ENCODE results near the gene DMKN.

Gene DMKN

DNA sequence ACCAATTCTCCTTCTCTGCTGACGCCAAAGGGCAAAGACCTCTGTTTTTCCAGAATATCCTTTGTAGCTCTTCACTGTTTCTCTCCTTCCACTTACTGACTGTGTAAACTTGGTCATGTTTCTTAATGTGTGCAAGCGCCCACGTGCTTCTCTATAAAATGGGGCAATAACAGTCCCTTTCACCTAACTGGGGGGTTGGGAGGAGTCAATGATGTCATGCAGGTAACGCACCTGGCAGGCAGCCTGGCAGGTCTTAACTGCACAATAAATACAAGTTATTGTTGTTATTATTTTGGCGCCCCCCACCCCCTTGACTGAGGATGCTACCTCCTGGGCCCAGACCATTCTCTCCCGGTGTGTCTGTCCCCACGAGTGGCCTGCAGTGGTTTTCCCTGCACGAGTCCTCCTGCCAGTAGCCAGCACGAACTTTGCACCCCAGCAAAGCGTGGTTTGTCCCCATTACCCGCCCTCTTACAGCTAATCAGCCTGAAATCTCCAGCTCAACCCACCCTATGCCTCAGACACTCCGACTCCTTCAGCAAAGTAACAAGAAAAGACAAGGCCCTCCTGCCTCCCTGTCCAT lies 9.4 kb upstream of the DMKN start:
- DNase-seq: no peak

GRCh38 chr19:35521124-35521743 lies 7.8 kb upstream of the DMKN start:
- no peak for DNase-seq

- DNase-seq: no peak
Measured at GRCh38 chr19:35519291-35519690, 5.8 kb upstream of the DMKN start.

DNA sequence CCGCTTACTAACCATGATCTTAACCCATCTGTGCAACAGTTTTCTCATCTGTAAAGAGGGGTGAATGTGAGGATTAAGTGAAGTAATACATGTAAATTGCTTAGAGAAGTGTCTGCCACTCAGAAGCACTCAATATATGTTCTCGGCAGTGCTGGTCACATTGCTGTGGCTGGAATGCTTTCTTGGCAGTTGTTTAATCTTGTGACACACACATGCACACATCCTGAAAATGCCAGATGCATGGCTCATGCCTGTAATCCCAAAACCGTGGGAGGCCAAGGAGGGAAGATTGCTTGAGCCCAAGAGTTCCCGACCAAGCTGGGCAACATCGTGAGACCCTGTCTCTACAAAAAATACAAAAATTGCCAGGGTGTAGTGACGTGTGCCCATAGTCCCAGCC lies 4.9 kb upstream of the DMKN start:
- DNase-seq: no peak

DNA sequence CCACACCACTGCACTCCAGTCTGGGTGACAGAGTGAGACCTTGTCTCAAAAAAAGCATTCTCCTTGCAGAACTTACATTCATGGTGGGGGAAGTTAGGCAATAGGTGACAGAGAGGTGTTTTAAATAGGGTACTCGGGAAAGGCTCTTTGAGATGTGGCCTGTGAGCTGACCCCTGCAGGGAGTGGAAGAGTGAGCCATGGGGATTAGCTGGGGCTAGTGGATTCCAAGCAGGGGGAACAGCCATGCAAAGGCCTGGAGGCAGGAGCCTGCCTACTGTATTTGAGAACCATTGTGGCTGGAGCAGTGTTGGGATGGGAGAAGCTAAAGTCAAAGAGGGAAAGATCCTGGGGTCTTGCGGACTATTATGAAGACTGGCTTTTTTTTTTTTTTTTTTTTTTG lies 3.9 kb upstream of the DMKN start:
- no peak for DNase-seq

- no peak for DNase-seq
Measured at GRCh38 chr19:35516310-35516709, 2.9 kb upstream of the DMKN start.

GRCh38 chr19:35514282-35514809 lies 897 bp upstream of the DMKN start:
- no peak for DNase-seq

- DNase-seq: no peak
Measured at GRCh38 chr19:35512831-35513627, 420 bp downstream of the DMKN start.

GRCh38 chr19:35511337-35511736 lies 2.1 kb downstream of the DMKN start:
- no peak for DNase-seq

DNA sequence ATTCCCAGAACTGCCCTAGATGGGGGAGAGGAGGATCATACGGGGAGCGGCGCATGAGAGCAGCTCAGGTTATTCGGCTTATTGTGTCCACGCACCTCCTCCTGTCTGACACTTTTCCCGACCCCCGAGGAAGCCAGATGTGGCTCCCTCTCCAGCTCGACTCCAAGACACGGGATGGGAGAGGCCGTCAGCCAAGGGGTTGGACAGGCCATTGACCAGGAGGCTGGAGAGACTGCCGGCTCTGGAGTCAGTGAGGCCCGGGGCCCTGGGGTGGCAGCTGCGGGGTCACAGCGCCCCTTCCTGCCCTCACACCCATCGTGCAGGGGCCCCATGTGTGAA lies 2.9 kb downstream of the DMKN start:
- no peak for DNase-seq

DNA sequence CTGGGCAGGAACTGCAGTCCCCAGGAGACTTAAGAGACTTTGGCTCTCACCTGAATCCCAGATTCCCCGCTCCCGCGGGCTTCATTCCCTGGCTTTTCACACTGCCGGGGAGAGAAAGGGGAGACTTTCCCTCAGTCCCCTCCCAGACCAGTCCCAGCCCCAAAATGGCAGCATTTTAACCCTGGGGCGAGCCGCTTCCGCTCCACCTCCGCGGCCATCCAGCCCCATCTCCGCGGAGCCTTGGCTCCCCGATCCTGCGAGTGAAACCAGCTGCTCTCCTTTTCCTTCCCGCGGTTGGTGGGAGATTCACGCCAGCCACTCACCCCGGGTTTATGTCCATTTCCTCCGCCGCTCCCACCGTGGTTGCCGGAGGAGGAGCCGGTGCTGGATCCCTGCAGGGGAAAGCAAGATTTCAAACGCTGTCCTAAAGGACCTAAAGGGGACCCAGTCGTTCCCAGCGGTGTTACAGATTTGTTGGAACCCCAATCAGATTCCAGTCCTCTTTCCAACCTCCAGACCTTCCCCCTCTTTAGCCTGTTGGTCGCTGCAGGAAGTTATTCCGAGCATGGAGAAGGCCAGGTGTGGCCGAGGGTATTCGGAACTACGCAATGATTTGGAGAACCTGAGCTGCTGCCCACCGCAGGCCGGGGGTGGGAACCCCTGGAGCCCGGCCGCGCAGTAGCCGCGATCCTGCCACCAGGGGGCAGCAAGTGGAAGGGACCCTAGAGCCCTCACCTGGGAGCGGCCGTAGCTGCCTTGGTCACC lies 3.4 kb downstream of the DMKN start:
- peak; percentile 40 for DNase-seq

- DNase-seq: no peak
Measured at GRCh38 chr19:35509018-35509652, 4.3 kb downstream of the DMKN start.

- DNase-seq: no peak
Measured at GRCh38 chr19:35508129-35508528, 5.3 kb downstream of the DMKN start.

GRCh38 chr19:35507561-35507960 lies 5.9 kb downstream of the DMKN start:
- DNase-seq: no peak

DNA sequence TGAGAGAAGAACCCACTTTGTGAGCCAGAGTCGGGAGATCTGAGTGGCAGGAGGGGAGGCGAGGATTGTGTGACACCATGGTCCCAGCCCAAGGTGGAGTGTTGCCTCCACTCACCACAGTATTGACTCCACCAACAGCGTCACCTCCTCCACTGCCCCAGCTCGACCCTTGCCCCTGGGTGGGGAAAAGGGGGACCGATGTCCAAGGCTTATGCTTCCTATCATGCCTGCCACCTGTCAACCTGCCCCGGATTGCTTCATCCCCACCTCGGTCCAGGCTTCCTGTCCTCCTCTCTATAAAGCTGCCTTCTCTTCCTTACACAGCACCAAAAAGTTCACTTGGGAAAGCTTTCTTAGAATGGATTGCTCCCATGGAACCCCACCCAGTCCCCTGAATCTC lies 7.4 kb downstream of the DMKN start:
- DNase-seq: no peak

DNA sequence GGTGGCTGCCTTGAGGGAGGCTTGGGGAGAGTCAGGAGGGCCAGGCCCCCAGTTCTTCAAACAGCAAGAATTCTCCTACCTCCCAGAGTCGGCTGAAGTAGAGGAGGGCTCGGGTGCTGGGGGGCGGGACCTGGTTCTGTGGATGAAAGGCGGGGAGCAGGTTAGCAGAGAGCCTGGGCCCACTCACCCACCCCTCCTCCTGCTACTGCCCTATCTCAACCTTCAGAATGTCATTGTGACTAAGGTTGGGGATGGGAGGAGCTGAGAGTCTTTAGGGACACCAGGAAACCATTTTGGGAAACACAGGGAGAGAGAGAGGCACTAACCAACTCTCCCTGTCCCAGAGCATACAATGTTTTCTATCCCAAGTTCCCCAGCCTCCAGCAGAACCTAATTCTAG lies 10.7 kb downstream of the DMKN start:
- no peak for DNase-seq

GRCh38 chr19:35501684-35502083 lies 11.8 kb downstream of the DMKN start:
- DNase-seq: no peak

- no peak for DNase-seq
Measured at GRCh38 chr19:35500611-35501010, 12.8 kb downstream of the DMKN start.

- DNase-seq: no peak
Measured at GRCh38 chr19:35498984-35499527, 14.4 kb downstream of the DMKN start.

DNA sequence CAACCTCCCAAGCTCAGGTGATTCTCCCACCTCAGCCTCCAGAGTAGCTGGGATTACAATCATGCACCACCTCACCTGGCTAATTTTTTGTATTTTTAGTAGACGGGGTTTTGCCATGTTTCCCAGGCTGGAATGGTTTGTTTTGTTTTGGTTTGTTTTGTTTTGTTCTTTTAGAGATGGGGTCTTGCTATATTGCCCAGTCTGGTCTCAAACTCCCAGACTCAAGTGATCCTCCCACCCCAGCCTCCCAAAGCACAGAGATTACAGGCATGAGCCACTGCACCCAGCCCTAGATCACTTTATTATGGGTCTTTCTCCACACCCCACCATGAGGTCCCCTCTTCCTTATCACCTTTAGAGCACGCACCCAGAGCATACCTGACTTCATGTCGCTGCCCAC lies 15.2 kb downstream of the DMKN start:
- no peak for DNase-seq

DNA sequence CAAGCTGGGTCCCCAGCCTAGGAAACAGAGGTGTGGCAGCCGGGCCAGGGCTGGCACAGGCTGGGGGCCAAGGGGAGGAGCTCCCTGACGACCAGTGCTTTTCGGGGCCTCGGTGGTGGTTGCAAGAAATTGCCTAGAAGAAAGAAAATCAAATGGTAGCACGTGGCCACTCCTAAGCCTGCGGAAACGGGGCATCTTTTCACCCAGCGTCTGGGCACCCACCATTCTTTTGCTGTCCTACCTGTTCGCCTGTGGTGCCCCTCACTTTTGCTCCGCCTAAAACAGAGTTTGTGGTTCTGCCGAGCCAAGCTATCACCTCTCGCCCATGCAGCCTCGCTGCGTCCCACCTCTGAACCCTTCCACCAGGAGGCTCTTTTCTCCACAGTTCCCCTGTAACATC lies 16.0 kb downstream of the DMKN start:
- DNase-seq: no peak
